Stimulated activated CD8-positive, alpha-beta memory T cell treated with anti-CD3 and anti-CD28 coated beads, Interleukin-15, amount 100 ng/mL, for 48 hours (primary cell): ENCODE data around the gene GREB1.

Experiments used
- DNase-seq, 2 donors: peaks; one replicate each; pipeline ENCODE4 v3.0.0-alpha.2; 2020; ENCODE audit warnings: low read depth in 2 of 2

Gene GREB1

DNA sequence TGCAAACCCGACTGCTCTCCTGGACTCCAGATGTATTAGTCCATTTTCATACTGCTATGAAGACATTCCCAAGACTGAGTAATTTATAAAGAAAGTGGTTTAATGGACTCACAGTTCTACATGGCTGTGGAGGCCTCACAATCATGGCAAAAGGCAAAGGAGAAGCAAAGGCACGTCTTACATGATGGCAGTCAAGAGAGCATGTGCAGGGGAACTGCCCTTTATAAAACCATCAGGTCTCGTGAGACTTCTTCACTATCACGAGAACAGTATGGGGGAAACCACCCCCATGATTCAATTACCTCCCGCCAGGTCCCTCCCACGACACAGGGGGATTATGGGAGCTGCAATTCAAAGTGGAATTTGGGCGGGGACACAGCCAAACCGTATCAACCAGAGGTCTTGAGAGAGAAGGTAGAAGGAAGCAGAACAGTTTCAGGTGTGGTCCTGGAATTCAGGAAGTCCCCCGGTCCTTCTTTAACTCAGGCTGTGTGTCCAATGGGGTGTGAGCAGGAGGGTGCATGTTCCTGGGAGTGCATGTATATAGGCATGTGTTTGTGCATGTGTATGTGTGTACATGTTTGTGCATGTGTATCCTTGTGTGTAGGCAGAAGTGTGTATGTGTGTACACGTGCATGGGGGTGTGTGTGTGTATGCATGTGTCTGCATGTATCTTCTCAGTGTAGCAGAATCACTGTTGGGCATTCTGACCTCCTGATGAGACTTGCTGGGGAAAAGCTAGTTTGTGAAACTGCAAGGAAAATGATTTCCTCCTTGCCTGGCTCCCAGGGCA lies 46.2 kb downstream of the GREB1 start:
- DNase-seq: no peak

DNA sequence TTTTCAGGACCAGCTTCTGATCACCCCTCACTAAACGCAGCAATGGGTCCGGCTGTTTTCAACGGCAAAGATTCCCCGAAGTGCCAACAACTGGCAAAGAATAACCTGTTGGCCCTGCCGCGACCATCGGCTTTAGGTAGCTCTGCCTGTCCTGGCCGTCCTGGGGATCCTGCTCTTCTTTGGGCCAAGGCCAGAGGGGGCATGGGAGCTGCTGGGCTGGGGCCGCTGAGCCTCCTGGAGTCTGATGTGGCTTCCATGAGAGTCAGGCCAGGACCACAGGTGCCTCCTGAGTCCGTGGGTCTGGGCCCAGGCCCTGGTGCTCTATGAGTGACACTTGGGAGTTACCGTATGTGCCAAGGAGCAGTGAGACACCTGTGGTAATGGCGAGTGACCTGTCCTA lies 46.9 kb downstream of the GREB1 start:
- DNase-seq: no peak

DNA sequence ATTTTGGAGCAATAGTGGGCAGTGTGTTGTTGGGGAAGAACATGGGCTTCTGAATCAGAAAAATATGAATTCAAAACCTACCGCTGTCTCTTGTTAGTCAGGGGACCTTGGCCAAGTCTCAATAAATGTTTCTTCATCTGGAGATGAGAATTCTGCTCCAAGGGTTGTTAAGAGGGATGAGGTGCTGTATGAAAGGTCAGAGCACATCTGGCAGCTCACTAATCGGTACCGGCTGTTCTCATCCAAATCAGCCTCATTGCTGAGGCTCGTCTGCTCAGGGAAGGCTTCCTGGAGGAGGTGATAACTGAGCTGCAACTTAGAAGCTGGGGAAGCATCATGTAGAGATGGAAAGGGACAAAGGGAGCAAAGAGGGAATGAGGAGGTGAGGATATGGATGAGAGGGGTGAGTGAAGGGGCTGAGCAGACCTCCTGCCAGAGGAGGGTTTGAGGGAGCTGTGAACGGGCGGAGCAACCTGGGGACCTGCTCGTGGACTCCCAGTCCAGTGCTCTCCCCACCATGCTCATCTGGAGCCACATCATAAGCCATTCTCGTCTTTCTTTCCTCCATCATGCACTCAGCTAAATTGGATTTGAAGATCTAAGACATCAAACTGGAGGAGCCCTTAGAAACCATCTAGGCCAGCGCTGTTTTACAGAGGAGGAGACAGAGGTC lies 47.4 kb downstream of the GREB1 start:
- no peak for DNase-seq

DNA sequence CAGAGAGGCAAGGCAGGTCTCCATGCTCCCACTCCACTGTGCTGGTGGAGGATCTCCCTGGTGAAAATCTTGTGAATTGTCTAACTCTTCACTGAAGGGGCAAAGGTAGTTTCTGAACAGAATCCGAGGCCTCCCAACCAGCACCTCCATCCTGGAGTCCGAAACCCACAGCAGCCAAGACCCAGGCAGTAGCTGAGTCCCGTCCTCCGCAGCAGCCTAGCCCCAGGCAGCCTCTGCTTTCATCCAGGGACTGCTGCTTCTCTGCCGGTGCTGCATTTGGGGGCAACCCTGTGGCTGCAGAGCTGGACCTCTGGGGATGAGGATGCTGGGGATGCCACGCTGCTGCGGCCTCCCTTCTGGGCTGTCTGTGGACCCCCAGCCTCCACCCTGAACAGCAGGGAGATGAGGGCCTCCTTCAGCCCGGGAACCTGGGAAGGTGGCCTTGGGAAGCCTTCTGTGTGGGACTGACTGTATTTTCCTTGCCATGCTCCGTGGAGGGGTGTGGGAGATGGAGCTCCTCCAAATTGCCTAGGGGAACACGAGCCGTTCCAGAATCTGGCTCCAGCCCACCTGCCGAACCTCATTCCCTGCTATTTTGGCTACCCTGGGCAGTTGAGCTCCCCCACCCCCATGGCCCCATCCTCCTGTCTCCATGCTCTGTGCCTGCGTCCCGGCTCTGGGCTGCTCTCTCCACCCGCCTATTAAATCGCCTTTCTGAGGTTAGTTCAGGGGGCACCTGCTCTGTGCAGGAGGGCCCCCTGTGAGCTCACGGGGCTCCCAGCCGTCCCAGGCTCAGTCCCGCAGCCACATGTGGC lies 48.2 kb downstream of the GREB1 start:
- DNase-seq: no peak

DNA sequence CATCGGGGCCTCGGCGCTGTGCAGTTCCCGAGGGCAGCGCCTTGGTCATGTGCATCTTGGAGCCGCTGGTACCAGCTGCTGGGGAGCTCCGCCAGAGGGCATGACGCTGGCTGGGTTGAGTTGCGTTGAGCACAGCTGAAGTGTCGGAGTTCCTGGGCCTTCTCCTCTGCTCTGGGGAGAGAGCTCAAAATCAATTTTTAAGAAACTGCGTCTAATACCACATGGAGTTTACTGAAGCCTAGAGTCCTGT lies 48.7 kb downstream of the GREB1 start:
- DNase-seq: no peak

DNA sequence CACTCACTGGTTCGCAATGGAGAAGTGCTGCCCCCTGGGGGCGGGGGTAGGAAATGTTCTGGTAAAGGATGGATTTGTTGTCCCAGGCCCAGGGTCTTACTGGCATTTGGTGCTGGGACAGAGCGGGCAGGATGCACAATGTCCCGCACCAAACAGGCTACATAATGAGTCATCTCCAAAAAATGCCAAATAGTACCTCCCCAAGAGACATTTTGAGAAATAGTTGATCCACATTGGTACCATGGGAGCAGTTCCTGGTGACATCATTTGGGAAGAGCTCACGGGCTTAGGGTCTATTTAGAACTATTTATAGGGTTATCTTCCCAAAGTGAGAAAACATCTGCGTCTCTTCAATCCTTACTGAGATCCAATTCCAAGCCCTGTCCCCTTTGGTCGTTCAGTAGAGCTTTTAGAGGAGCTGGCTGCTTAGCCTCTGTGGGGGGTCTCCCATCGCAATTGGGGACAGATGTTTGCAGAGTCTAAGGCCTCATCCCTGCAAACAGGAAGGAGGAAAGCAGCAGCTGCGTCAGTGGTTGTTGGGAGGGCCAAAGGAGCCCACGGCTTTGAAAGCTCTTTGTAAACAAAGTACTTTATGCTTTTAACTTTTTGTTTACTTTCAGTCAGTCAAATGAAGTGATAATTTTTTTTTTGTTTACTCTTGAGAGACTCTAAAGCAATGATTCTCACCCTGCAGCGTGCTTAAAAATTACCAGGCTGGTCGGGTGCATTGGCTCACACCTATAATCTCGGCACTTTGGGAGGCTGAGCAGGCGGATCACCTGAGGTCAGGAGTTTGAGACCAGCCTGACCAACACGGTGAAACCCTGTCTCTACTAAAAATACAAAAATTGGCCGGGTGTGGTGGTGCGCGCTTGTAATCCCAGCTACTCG lies 49.3 kb downstream of the GREB1 start:
- DNase-seq: peak; percentile 35 to 38

DNA sequence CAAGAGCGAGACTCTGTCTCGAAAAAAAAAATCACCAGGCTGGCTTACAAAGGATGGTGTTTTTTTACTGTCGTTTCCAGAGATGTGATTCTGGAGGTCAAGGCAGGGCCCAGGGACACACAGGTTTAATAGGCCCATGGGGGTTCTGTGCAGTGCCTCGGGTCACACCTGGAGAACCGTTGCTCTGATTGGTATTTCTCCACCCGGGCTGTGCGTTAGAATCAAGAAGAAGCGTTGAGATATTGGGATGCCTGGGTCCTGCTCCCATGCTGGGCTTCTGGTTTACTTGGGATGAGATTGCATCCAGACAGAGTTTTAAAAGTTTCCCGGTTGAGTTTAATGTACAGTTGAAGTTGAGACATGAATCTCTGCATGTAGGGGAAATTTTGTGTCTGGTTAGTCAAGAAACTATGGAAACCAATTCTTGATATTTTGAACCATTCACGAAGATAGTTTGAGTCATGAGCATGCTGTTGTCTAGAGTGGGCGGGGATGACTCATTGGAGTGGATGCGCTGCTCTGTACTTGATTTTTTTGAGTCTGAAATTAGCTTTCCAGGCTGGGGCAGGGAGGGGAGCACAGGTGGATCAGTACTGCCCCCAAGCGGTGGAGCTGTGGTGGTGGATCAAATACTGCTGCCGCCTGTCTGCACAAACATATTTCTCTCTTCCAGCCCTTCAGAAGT lies 50.1 kb downstream of the GREB1 start:
- DNase-seq: peak; percentile 82 to 86

DNA sequence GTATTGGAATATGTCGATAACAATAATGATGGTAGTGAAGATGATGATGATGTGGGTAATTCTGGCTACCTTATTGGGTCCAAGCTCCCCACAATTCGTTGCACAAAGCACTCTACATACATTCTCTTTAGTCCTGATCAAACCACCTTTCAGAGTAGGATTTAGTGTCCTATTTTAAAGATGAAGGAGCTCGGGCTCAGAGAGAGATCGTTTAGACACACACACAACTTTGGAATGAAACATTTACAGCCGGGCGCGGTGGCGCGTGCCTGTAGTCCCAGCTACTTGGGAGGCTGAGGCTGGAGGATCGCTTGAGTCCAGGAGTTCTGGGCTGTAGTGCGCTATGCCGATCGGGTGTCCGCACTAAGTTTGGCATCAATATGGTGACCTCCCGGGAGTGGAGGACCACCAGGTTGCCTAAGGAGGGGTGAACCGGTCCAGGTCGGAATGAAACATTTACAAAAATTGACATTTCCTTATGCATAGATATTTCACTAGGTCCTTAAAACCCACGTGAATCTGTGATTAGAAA lies 50.7 kb downstream of the GREB1 start:
- DNase-seq: no peak

DNA sequence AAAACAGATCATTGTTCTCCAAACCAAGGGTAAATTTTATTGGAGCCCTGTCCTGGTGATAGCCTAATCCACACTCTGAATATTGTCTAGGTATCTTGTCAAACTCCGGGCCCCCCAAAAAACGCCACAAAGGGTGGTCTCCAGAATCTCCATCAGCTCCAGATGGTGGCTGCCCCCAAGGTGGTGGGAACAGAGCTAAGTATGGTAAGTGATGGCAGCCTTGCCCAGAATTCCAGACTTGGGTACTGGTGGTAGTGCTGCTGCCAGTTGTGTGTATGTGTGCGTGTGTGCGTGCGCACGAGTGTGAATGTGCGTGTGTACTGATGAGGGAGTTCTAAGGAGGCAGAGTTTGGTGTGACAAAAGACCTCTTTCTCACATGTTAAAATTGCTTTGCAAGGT lies 51.2 kb downstream of the GREB1 start:
- DNase-seq: no peak

DNA sequence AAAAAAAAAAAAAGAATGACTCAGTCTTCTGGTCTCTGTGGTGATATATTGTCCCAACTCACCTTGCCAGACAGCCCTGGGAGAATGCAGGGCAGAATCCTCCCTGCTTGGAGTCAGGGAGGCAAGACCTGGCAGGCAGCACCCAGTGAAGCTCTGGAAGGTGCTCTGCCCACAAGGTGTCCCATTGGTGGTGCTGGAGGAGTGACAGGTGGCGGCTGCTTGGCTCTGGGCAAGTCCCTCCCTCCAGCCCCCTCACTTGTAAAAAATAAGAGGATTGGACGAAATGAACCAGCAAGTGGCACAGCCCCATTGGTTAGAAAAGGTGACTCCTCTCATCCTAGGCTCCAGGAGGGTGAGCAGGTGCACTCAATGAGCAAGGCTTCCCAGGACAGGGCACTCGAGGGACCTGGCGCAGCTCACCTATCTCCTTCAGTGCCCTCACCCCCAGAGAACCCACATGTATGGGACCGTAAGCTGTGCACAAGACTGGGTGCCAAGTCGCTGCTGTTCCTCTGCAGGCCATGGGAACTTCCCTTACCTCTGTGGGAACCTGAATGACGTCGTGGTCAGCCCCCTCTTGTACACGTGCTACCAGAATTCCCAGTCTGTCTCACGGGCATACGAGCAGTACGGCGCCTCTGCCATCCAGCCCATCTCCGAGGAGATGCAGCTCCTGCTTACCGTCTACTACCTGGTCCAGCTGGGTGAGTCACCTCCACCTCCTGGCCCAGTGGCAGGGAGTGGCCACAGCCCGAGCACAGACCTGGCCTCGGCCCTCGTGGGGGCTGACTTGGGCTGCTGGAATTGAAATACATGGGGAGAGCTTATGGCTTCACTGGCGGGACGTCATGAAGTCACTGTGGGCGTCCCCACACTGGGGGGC lies 54.6 kb downstream of the GREB1 start:
- no peak for DNase-seq

DNA sequence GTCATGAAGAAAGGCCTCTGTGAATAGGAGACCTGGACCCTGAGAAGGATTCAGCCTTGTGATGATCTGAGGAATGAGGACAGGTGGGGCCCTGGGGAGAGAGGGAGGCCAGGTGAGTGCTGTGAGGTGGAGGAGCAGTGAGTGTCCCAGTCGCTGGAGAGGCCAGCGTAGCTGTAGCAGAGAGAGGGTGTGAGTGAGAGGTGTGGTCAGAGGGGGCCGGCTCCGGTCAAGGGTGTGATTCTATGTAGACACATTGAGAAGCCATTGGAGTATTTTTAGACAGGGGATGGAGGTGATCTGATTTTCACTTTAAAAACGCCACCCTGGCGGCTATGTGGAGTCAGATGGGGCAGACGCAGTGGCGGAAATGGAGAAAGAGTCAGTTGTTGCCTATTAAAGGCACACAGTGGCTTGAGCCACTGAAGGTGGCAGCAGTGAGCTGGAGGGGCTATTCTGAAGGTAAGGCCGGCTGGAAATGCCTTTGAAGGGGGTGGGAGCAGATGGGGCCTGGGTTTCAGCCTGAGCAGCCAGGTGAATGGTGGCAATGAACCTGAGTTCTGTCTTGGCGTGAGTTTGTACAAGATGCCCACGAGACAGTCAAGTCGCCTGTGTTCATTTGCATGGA lies 55.6 kb downstream of the GREB1 start:
- DNase-seq: no peak

DNA sequence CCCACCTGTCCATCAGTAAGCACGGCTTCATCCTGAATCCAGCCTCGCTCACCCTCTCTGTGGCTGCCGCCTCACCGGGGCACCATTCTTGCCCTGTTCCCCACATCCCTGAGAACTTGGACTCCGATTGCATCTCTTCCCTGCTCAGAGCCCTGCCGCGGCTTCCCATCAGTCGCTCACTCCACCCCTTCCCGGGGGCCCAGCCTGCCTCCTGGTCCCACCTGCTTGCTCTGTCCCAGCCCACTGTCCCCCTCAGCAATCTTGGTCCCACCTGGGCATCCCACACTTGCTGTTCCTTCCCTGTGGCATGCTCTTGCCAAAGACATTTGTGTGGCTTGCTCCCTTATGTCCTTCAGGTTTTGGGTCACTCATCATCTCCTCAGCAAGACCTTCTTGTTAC lies 56.3 kb downstream of the GREB1 start:
- no peak for DNase-seq

DNA sequence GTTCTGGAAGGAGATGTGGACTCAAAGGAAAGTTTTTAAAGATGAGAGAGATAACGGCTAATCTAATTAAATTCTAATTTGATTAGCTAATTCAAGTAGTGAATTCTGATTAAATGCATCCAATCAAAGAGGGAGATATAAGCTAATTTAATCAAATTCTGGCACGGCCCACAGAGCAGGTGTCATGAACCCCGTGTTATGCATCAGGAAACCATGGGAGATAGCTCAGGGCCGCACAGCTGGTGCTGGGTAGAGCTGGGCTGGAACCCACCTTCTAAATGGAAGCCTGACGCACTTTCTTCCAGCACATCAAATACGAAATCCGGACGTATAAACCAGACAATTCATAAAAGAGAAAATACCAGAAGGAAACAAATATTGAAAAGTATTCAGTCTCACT lies 57.2 kb downstream of the GREB1 start:
- DNase-seq: no peak

DNA sequence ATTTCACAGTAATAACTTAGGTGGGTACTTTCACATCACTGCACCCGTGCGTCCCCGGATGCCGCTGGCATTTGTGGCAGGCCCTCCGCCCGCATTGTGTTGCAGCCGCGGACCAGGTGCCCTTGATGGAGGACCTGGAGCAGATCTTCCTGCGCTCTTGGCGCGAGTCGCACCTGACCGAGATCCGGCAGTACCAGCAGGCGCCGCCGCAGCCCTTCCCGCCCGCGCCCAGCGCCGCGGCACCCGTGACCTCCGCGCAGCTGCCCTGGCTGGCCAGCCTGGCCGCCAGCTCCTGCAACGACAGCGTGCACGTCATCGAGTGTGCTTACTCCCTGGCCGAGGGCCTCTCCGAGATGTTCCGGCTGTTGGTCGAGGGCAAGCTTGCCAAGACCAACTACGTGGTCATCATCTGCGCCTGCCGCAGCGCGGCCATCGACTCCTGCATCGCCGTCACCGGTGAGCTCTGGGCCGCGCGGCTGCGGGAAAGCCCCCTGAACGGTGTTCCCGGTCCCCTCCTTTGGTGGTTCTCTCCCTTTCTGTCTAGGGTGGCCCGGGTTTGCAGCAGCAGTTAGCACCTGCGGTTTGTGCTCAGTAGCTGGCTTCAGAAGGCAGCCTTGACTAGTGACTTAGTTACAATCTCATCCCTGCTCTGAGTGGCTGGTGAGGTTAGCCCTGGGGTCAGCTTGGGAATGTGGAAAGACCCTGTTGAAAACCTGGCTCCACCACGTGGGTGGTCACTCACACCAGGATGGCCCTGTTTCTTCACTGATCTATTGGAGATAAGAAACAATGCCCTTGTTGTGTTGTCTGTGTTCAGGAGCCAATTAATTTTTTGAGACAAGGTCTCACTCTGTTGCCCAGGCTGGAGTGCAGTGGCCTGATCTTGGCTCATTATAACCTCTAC lies 59.1 kb downstream of the GREB1 start:
- DNase-seq: no peak

DNA sequence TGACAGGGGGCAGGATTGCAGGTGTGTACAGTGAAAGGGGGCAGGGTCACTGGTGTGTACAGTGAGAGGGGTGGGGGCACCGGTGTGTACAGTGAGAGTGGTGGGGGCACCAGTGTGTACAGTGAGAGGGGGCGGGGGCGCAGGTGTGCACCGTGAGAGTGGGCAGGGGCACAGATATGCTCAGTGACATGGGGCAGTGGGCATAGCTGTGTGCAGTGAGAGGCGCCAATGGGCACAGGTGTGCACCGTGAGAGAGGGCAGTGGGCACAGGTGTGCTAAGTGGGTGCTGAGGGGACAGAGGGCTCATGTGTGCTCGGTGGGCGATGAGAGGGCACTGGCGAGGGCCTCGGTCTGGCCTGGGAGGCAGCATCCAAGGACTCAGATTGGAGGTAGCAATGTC lies 63.0 kb downstream of the GREB1 start:
- DNase-seq: no peak

DNA sequence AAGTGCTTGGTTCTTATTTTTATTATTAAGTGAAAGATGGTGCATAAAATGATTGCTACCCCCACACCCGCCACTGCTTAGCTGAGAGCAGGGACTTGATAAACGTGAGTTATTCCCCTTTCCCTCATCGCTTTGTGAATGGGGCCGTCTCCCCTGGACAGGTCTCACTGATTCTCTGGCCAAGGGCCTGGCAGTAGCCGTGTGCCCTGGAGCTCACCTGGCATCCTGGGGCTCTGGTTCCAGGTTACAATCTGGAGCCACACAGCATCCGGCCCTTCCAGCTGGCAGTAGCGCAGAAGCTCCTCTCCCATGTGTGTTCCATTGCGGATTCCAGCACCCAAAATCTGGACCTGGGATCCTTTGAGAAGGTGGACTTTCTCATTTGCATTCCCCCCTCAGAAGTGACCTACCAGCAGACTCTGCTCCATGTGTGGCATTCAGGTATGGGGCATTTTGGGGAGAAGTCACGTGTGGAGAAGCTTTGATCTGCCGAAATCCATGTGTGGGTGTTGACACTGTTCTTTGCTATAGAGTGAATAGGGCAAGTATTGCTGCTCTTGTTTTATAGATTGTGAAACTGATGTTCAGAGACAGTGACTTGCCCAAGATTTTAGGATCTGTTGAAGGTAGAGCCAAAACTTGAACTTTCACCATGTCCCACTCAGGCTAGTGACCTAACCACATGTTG lies 63.8 kb downstream of the GREB1 start:
- DNase-seq: no peak

DNA sequence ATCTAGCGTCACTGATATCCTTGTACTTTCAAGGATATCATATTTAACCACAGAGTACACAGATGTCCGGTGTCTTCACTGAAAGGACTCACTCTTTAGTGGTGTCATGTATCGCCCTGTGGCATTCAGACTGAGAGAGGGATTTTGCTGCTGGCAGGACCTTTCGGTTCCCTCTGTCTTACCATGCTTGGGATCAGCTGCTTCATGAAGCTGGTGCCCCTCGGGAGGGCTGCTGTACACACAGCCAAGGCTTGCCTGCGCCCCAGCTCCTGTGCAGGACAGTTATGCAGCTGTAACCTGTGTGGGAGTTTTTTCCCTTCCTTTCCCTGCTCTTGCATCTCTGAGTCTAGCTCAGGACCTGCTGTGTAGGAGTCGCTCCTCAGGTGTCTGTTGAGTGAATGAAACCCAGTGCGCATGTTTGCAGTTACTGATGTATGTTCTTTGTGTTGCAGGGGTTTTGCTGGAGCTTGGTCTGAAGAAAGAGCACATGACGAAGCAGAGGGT lies 64.4 kb downstream of the GREB1 start:
- DNase-seq: no peak
